GM19240 (cell line): Measurements from ENCODE around the gene SOX6.
"Not testable (repeated sequence)": the region's sequence is repeated elsewhere in the genome, so short reads cannot be mapped to it uniquely, and the experiment has no call there.

Experiments used
- DNase-seq: peaks from one replicate; pipeline ENCODE4 v3.0.0; 2011; ENCODE audit warnings: low spot score; ENCODE audit not compliant: insufficient read length

Gene SOX6

GRCh38 chr11:16099343-16099900 is 256.9 kb downstream of the SOX6 start:
- no peak for DNase-seq

- DNase-seq: no peak
These were observed 257.7 kb downstream of the SOX6 start for GRCh38 chr11:16098526-16099205.

- DNase-seq: no peak
These were observed 258.8 kb downstream of the SOX6 start for GRCh38 chr11:16097543-16097942.

- no peak for DNase-seq
These were observed 260.0 kb downstream of the SOX6 start for GRCh38 chr11:16096336-16096735.

GRCh38 chr11:16095756-16096155 is 260.6 kb downstream of the SOX6 start:
- no peak for DNase-seq

- DNase-seq: no peak
These were observed 262.3 kb downstream of the SOX6 start for GRCh38 chr11:16093889-16094653.

GRCh38 chr11:16091862-16092261 is 264.5 kb downstream of the SOX6 start:
- no peak for DNase-seq

GRCh38 chr11:16089481-16089880 is 266.9 kb downstream of the SOX6 start:
- no peak for DNase-seq

GRCh38 chr11:16088774-16089173 is 267.6 kb downstream of the SOX6 start:
- no peak for DNase-seq

GRCh38 chr11:16087886-16088285 is 268.5 kb downstream of the SOX6 start:
- DNase-seq: no peak

GRCh38 chr11:16086229-16086819 is 270.0 kb downstream of the SOX6 start:
- no peak for DNase-seq

GRCh38 chr11:16082095-16083055 is 274.0 kb downstream of the SOX6 start:
- DNase-seq: no peak

GRCh38 chr11:16081382-16082094 is 274.8 kb downstream of the SOX6 start:
- DNase-seq: no peak

GRCh38 chr11:16080688-16081381 is 275.5 kb downstream of the SOX6 start:
- DNase-seq: no peak

GRCh38 chr11:16078936-16079335 is 277.4 kb downstream of the SOX6 start:
- DNase-seq: no peak

GRCh38 chr11:16070573-16070972 is 285.8 kb downstream of the SOX6 start:
- no peak for DNase-seq

GRCh38 chr11:16067268-16067667 is 289.1 kb downstream of the SOX6 start:
- not testable (repeated sequence) for DNase-seq

- no peak for DNase-seq
These were observed 297.0 kb downstream of the SOX6 start for GRCh38 chr11:16059332-16059731.

- no peak for DNase-seq
These were observed 297.7 kb downstream of the SOX6 start for GRCh38 chr11:16058671-16059070.

GRCh38 chr11:16052750-16053149 is 303.6 kb downstream of the SOX6 start:
- DNase-seq: no peak
